H1 (cell line): Measurements from ENCODE around the gene PAPSS2. TPM values are rescaled to one million over a fixed set of nuclear protein-coding genes. Genes with fewer than 3 reads are reported as not detected.

ENCODE experiments used
- CTCF ChIA-PET: fragments of 300-600 bp; sonication (Branson Sonifier 250); formaldehyde crosslinking; loops from one replicate; lab custom pipeline; 2021; ENCODE audit not compliant: partially characterized antibody; lab: Charles Lee
- POLR2A ChIA-PET: fragments of 300-600 bp; sonication (Branson Sonifier 250); formaldehyde crosslinking; loops from one replicate; lab custom pipeline; 2021; ENCODE audit warnings: inconsistent platforms; ENCODE audit not compliant: partially characterized antibody; lab: Charles Lee
- DNase-seq, 2 experiments: peaks; one replicate each; pipeline versions ENCODE4 v3.0.0 to v3.0.0-alpha.2; 2010 to 2022; ENCODE audit warnings: low spot score in 2 of 2, low read depth in 1 of 2, mixed read lengths in 1 of 2
- FAIRE-seq: peaks from 2 replicates; lab custom pipeline; 2011; peaks lifted over from hg19 to GRCh38; lab: Jason Lieb, UNC
- H2AFZ ChIP-seq: 2 replicates; pipeline ENCODE4 v1.8.1; 2012; ENCODE audit warnings: low read length, inconsistent platforms
- H2AK5ac ChIP-seq: 2 replicates; pipeline ENCODE4 v1.6.1; 2013; ENCODE audit warnings: low read depth, low read length
- H2BK120ac ChIP-seq: replicated peaks from 2 replicates; pipeline ENCODE3; 2013; ENCODE audit warnings: low read depth, low read length, inconsistent platforms
- H2BK12ac ChIP-seq: 2 replicates; pipeline ENCODE4 v1.6.1; 2013; ENCODE audit warnings: low read depth, low read length
- H2BK15ac ChIP-seq: 2 replicates; pipeline ENCODE4 v1.6.1; 2013; ENCODE audit warnings: low read length
- H2BK20ac ChIP-seq: 2 replicates; pipeline ENCODE4 v1.6.1; 2013; ENCODE audit warnings: low read length
- H2BK5ac ChIP-seq: 2 replicates; pipeline ENCODE4 v1.6.1; 2013; ENCODE audit warnings: low read depth, low read length
- H3K14ac ChIP-seq: 2 replicates; pipeline ENCODE4 v1.6.1; 2013; ENCODE audit warnings: inconsistent platforms; ENCODE audit not compliant: insufficient read length
- H3K18ac ChIP-seq: 2 replicates; pipeline ENCODE4 v1.6.1; 2013; ENCODE audit warnings: low read length; ENCODE audit errors: extremely low read depth
- H3K23ac ChIP-seq: 2 replicates; pipeline ENCODE4 v1.6.1; 2013; ENCODE audit warnings: inconsistent platforms; ENCODE audit not compliant: insufficient read length
- H3K23me2 ChIP-seq: 2 replicates; pipeline ENCODE4 v1.6.1; 2013; ENCODE audit warnings: low read depth, low read length
- H3K27ac ChIP-seq: 2 replicates; pipeline ENCODE4 v1.6.1; 2011; ENCODE audit warnings: low read depth, low read length, inconsistent platforms
- H3K27me3 ChIP-seq, 4 experiments: replicated peaks in 1 of 4; 1 replicate in 1 of 4; 2 replicates in 3 of 4; pipeline versions ENCODE4 v1.6.1 to v1.8.1; 2011 to 2013; ENCODE audit warnings: low read length in 3 of 4, mild to moderate bottlenecking in 3 of 4, inconsistent platforms in 2 of 4, mixed read lengths in 2 of 4, moderate library complexity in 1 of 4; ENCODE audit not compliant: control insufficient read depth in 3 of 4, insufficient read depth in 3 of 4; ENCODE audit errors: extremely low read depth in 1 of 4
- H3K36me3 ChIP-seq, 4 experiments: 2 replicates each; pipeline versions ENCODE4 v1.6.1 to v1.8.1; 2011 to 2013; ENCODE audit warnings: mild to moderate bottlenecking in 4 of 4, low read length in 3 of 4, moderate library complexity in 2 of 4, control low read depth in 1 of 4, inconsistent platforms in 1 of 4; ENCODE audit not compliant: insufficient read depth in 4 of 4, control insufficient read depth in 2 of 4
- H3K4ac ChIP-seq: replicated peaks from 2 replicates; pipeline ENCODE3; 2013; ENCODE audit warnings: low read length, low read depth, mixed read lengths, inconsistent platforms; ENCODE audit not compliant: insufficient read length
- H3K4me1 ChIP-seq, 4 experiments: replicated peaks in 1 of 4; 1 replicate in 1 of 4; 2 replicates in 3 of 4; pipeline versions ENCODE4 v1.6.1 to v1.8.1; 2011 to 2013; ENCODE audit warnings: low read length in 3 of 4, inconsistent platforms in 2 of 4, mixed read lengths in 1 of 4; ENCODE audit not compliant: insufficient read depth in 4 of 4, control insufficient read depth in 3 of 4
- H3K4me2 ChIP-seq, 2 experiments: 2 replicates each; pipeline versions ENCODE4 v1.6.1 to v1.8.1; 2011 to 2013; ENCODE audit warnings: low read depth in 2 of 2, low read length in 2 of 2, control low read depth in 1 of 2, inconsistent platforms in 1 of 2, mild to moderate bottlenecking in 1 of 2; ENCODE audit not compliant: insufficient read depth in 1 of 2
- H3K4me3 ChIP-seq, 4 experiments: fragments of 200-600, 300-600 bp in 1 of 4; sonication (generic), shearing (Covaris generic), sonication (Bioruptor Twin) in 1 of 4; 2 replicates each; pipeline versions ENCODE4 v1.5.1 to v1.8.1; 2011 to 2016; ENCODE audit warnings: low read length in 4 of 4, low read depth in 3 of 4, control low read depth in 2 of 4, inconsistent platforms in 2 of 4, mild to moderate bottlenecking in 2 of 4, mixed read lengths in 1 of 4, moderate library complexity in 1 of 4; ENCODE audit not compliant: insufficient read depth in 2 of 4; ENCODE audit errors: extremely low read depth in 1 of 4
- H3K56ac ChIP-seq: replicated peaks from 2 replicates; pipeline ENCODE3; 2013; ENCODE audit warnings: low read depth, mild to moderate bottlenecking, mixed read lengths, low read length, inconsistent platforms; ENCODE audit not compliant: insufficient read length
- H3K79me1 ChIP-seq: 2 replicates; pipeline ENCODE4 v1.6.1; 2013; ENCODE audit warnings: low read depth, low read length, control low read depth
- H3K79me2 ChIP-seq, 2 experiments: 2 replicates each; pipeline versions ENCODE4 v1.6.1 to v1.8.1; 2012 to 2013; ENCODE audit warnings: low read length in 2 of 2, mild to moderate bottlenecking in 2 of 2, inconsistent platforms in 1 of 2; ENCODE audit not compliant: insufficient read depth in 2 of 2, control insufficient read depth in 1 of 2
- H3K9ac ChIP-seq, 4 experiments: replicated peaks in 1 of 4; 1 replicate in 1 of 4; 2 replicates in 3 of 4; pipeline versions ENCODE4 v1.6.1 to v1.8.1; 2011 to 2013; ENCODE audit warnings: low read depth in 3 of 4, low read length in 3 of 4, control low read depth in 2 of 4, mild to moderate bottlenecking in 2 of 4, moderate library complexity in 2 of 4, inconsistent platforms in 1 of 4; ENCODE audit errors: extremely low read depth in 1 of 4
- H3K9me3 ChIP-seq, 2 experiments: 2 replicates each; pipeline versions ENCODE4 v1.6.1 to v1.8.1; 2012 to 2013; ENCODE audit warnings: mild to moderate bottlenecking in 2 of 2, moderate library complexity in 2 of 2, control low read depth in 1 of 2, inconsistent platforms in 1 of 2, low read depth in 1 of 2, low read length in 1 of 2, mixed read lengths in 1 of 2; ENCODE audit not compliant: insufficient read depth in 2 of 2
- H4K20me1 ChIP-seq, 2 experiments: replicated peaks in 1 of 2; 2 replicates each; pipeline versions ENCODE3 to v1.8.1; 2011 to 2013; ENCODE audit warnings: inconsistent platforms in 2 of 2, low read length in 2 of 2, mild to moderate bottlenecking in 1 of 2; ENCODE audit not compliant: insufficient read depth in 2 of 2, control insufficient read depth in 1 of 2
- H4K5ac ChIP-seq: 2 replicates; pipeline ENCODE4 v1.6.1; 2013; ENCODE audit warnings: low read length, low read depth, mixed read lengths, inconsistent platforms; ENCODE audit not compliant: insufficient read length
- H4K8ac ChIP-seq: 2 replicates; pipeline ENCODE4 v1.8.0; 2013; ENCODE audit warnings: mild to moderate bottlenecking, moderate library complexity, low read length, inconsistent platforms; ENCODE audit not compliant: insufficient read depth; ENCODE audit errors: extremely low read depth
- H4K91ac ChIP-seq: replicated peaks from 2 replicates; pipeline ENCODE3; 2013; ENCODE audit warnings: low read length, mixed read lengths, inconsistent platforms; ENCODE audit not compliant: insufficient read length
- JUN ChIP-seq: IDR thresholded peaks from 2 replicates; pipeline ENCODE4 v1.6.1; 2011; ENCODE audit warnings: low read depth, mild to moderate bottlenecking, improper control_type of control experiment, low read length
- SAP30 ChIP-seq: fragments of 300-600 bp; sonication (generic); IDR thresholded peaks from 2 replicates; pipeline ENCODE4 v1.7.1; 2012; ENCODE audit warnings: low read length, moderate library complexity, mild to moderate bottlenecking, inconsistent platforms; ENCODE audit not compliant: insufficient read depth, insufficient replicate concordance
- WGBS, 2 experiments: shearing (Covaris generic) in 1 of 2; methylation state at CpG; one replicate each; pipeline versions ENCODE4 v1.1.6 to v1.1.7; 2013 to 2015; ENCODE audit warnings: low lambda C conversion rate in 2 of 2, mixed read lengths in 2 of 2, inconsistent platforms in 1 of 2, low coverage in 1 of 2, missing lambda C conversion rate in 1 of 2; ENCODE audit not compliant: insufficient replicate concordance in 2 of 2, insufficient coverage in 1 of 2, insufficient read length in 1 of 2; ENCODE audit errors: extremely low coverage in 1 of 2, missing lambda C conversion rate in 1 of 2; 5-methylcytosine and 5-hydroxymethylcytosine counted together
- polyA plus RNA-seq, 7 experiments: library from polyadenylated mRNA; depleted of rRNA in 3 of 7; stranded (reverse) in 5 of 7; unstranded in 2 of 7; fragments of >200 nt in 5 of 7; fragments of 200-250 nt in 2 of 7; gene quantifications; 1 replicate in 5 of 7; 2 replicates in 1 of 7; 4 replicates in 1 of 7; pipeline versions ENCODE4 v1.2.1 to v1.2.3, GENCODE V29; 2011 to 2013; ENCODE audit warnings: missing spikeins in 2 of 7, mixed read lengths in 2 of 7
- total RNA-seq: library from RNA; stranded (reverse); fragmentation: NEBNext Ultra II Directional; extraction: Animal tissue kit (Norgen Biotek cat#: 25700); gene quantifications from 2 replicates; pipeline ENCODE4 v1.2.1, GENCODE V29; 2021

PAPSS2 gene
- total and polyA plus RNA-seq, 2 of the 8 experiments (the other 6 are each of a cell fraction or from before 2014, with no cell fraction given): 7.6 to 20.2 TPM

- Histone ChIP-seq H3K18ac (no peak overlapping the region), H2BK12ac (no peak overlapping the region), H2AK5ac (no peak overlapping the region), H3K9me3 (no peaks in the 10 kb centered on the region), H4K5ac (no peak overlapping the region), H3K36me3 (no peaks in the 10 kb centered on the region; a peak in 1 of 8 replicates), H2AFZ (no peak overlapping the region), H3K4me1 (no peaks in the 10 kb centered on the region), H2BK5ac (no peak overlapping the region), H4K91ac (no peak overlapping the region), H3K23me2 (no peaks in the 10 kb centered on the region), H3K4ac (no peak overlapping the region), H3K23ac (no peak overlapping the region), H2BK120ac (no peak overlapping the region), H4K20me1 (peaks cover 0 to 2% of the 10 kb centered on the region in 2 experiments), H3K56ac (no peak overlapping the region), H3K4me2 (no peak overlapping the region), H3K79me2 (peaks cover 0 to 4% of the 10 kb centered on the region in 2 experiments; a peak in 1 of 4 replicates), H3K27ac (no peak overlapping the region), H2BK20ac (no peak overlapping the region), H3K27me3 (no peaks in the 10 kb centered on the region), H4K8ac (no peak overlapping the region), H3K79me1 (no peaks in the 10 kb centered on the region), H3K9ac (no peak overlapping the region), H3K4me3 (no peak overlapping the region), H2BK15ac (no peak overlapping the region), H3K14ac (no peak overlapping the region)
- FAIRE-seq: no peak
- ChIA-PET CTCF (interaction anchor here (1.2 to 1.4 kb wide), 2 partner anchors 25 to 52 kb away, joined by 3 to 4 read pairs; no protein-coding TSS in a partner anchor), POLR2A (no interaction called here)
- no peak for DNase-seq
- 95% methylated on average over 4 of the region's 4 CpGs; no CpG with 5 or more reads in 1 of the 2 experiments for WGBS, 2 experiments
- no peak for TF ChIP-seq JUN
- TF ChIP-seq SAP30: no peak
Measured at GRCh38 chr10:87683356-87683755, 23.7 kb downstream of the PAPSS2 start.
